Skin of body (tissue), 2 donors: Measurements from ENCODE around the gene PTHLH. TPM values are rescaled to one million over a fixed set of nuclear protein-coding genes. Genes with fewer than 3 reads are reported as not detected.

Source experiments
- DNase-seq: peaks from one replicate; lab custom pipeline; 2025; lab: John Stamatoyannopoulos, UW
- total RNA-seq: library from RNA; depleted of rRNA; stranded (reverse); fragments of >200 nt; gene quantifications from one replicate; pipeline ENCODE4 v1.2.3, GENCODE V29; 2014

The PTHLH gene
- total RNA-seq, 1 donor from 2014 or later, result 4.6 TPM

GRCh38 chr12:27974735-27975221 is 2.2 kb upstream of the PTHLH start:
- no peak for DNase-seq

GRCh38 chr12:27973487-27973890 is 956 bp upstream of the PTHLH start:
- DNase-seq, result no peak

- no peak for DNase-seq
These were observed 927 bp downstream of the PTHLH start for GRCh38 chr12:27971606-27972005.

GRCh38 chr12:27971121-27971489 is 1.4 kb downstream of the PTHLH start:
- no peak for DNase-seq

- no peak for DNase-seq
These were observed 2.0 kb downstream of the PTHLH start for GRCh38 chr12:27970401-27971120.

- peak; percentile 43 for DNase-seq
These were observed 2.7 kb downstream of the PTHLH start for GRCh38 chr12:27969624-27970400.

- no peak for DNase-seq
These were observed 3.4 kb downstream of the PTHLH start for GRCh38 chr12:27968972-27969623.

- DNase-seq, result no peak
These were observed 4.9 kb downstream of the PTHLH start for GRCh38 chr12:27967551-27968054.

GRCh38 chr12:27966870-27967269 is 5.7 kb downstream of the PTHLH start:
- DNase-seq, result no peak

- DNase-seq, result no peak
These were observed 6.6 kb downstream of the PTHLH start for GRCh38 chr12:27965966-27966365.

GRCh38 chr12:27965411-27965810 is 7.1 kb downstream of the PTHLH start:
- DNase-seq, result no peak

GRCh38 chr12:27964123-27964522 is 8.4 kb downstream of the PTHLH start:
- DNase-seq, result no peak

GRCh38 chr12:27960821-27961220 is 11.7 kb downstream of the PTHLH start:
- peak; percentile 32 for DNase-seq

GRCh38 chr12:27958675-27959074 is 13.9 kb downstream of the PTHLH start:
- no peak for DNase-seq

GRCh38 chr12:27957366-27957765 is 15.2 kb downstream of the PTHLH start:
- no peak for DNase-seq

- no peak for DNase-seq
These were observed 18.7 kb downstream of the PTHLH start for GRCh38 chr12:27953817-27954216.

- no peak for DNase-seq
These were observed 19.2 kb downstream of the PTHLH start for GRCh38 chr12:27953348-27953747.

- DNase-seq, result no peak
These were observed 20.0 kb downstream of the PTHLH start for GRCh38 chr12:27952510-27952909.

GRCh38 chr12:27951898-27952297 is 20.6 kb downstream of the PTHLH start:
- DNase-seq, result no peak

- no peak for DNase-seq
These were observed 26.1 kb downstream of the PTHLH start for GRCh38 chr12:27946421-27946820.

- peak; percentile 34 for DNase-seq
These were observed 31.7 kb downstream of the PTHLH start for GRCh38 chr12:27940756-27941402.

GRCh38 chr12:27940245-27940644 is 32.3 kb downstream of the PTHLH start:
- no peak for DNase-seq
